NCI-H2227 (cell line): ENCODE measurements around the gene SHLD3.
"Not testable (repeated sequence)": the region's sequence is repeated elsewhere in the genome, so short reads cannot be mapped to it uniquely, and the experiment has no call there.

Experiments
- DNase-seq: peaks from one replicate; lab custom pipeline; 2025; ENCODE audit not compliant: unreplicated experiment; lab: John Stamatoyannopoulos, UW

SHLD3 gene

DNA sequence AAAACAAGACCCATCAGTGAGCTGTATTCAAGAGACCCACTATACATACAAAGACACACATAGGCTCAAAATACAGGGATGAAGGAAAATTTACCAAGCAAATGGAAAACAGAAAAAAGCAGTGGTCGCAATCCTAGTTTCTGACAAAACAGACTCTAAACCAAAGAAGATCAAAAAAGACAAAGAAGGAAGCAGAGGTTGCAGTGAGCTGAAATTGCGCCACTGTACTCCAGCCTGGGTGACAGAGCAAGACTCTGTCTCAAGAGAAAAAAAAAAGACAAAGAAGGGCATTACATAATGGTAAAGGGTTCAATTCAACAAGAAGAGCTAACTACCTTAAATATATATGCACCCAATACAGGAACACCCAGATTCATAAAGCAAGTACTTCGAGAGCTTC lies 51.2 kb downstream of the SHLD3 start:
- not testable (repeated sequence) for DNase-seq
